BJ (cell line): ENCODE results near the gene RAD51B. TPM values are rescaled to one million over a fixed set of nuclear protein-coding genes. Genes with fewer than 3 reads are reported as not detected.

Experiments
- CTCF ChIA-PET: fragments of 350-600 bp; formaldehyde crosslinking; extraction: SDS; loops from one replicate; lab custom pipeline; 2021; ENCODE audit warnings: antibody characterized with exemption, inconsistent platforms; lab: Yijun Ruan, JAX
- POLR2A ChIA-PET: fragments of 300-600 bp; sonication (Branson Sonifier 250); formaldehyde crosslinking; extraction: SDS; loops from one replicate; lab custom pipeline; 2021; ENCODE audit warnings: antibody characterized with exemption; lab: Charles Lee
- DNase-seq: peaks from one replicate; pipeline ENCODE4 v3.0.0-alpha.2; 2011; ENCODE audit warnings: low read depth
- H3K27me3 ChIP-seq: 2 replicates; pipeline ENCODE4 v1.6.0; 2011; ENCODE audit warnings: low read length; ENCODE audit not compliant: control insufficient read depth, insufficient read depth
- H3K36me3 ChIP-seq: 2 replicates; pipeline ENCODE4 v1.5.1; 2011; ENCODE audit warnings: low read length; ENCODE audit not compliant: control insufficient read depth, insufficient read depth
- H3K4me3 ChIP-seq: 2 replicates; pipeline ENCODE4 v1.5.1; 2011; ENCODE audit warnings: low read depth, mild to moderate bottlenecking, control low read depth, low read length
- polyA plus RNA-seq: library from polyadenylated mRNA; depleted of rRNA; stranded (reverse); fragments of >200 nt; gene quantifications from 2 replicates; pipeline ENCODE4 v1.2.3, GENCODE V29; 2011
- TF ChIP-seq, protein P1 (sequence below): IDR thresholded peaks from 2 replicates; pipeline ENCODE4 v1.5.1; 2011; ENCODE audit warnings: low read depth, mild to moderate bottlenecking, control low read depth, inconsistent platforms, low read length, moderate library complexity; ENCODE audit not compliant: insufficient read depth

The RAD51B gene
- polyA plus RNA-seq, 1 experiment, result 5.6 TPM

DNA sequence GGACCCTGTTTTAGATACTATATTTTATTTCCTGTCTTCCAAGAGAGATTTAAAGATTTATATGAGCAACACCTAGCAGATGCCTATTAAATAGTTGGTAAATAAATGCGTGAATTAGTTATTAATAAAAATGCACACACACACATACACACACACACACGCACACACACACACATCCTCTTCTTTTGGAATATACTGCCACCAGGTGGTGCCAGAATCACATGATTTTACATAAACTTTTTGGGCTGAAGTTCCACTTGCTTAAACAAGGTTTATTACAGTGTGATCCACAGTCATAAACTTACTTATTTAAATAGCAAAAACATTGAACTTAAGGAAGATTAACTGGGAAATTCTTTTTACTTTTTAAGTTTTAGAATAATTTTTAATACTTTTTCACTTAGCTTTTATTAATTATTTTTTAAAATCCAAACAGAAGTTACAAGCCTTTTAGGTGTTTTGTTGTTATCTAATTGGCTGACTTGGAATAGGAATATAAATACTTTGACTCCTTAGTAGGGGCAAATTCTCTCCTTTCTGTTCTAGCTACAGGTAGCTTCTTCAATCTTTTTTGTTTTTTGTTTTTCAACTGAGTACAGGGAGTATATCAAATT lies 17.5 kb downstream of the RAD51B start:
- CTCF ChIA-PET, result interaction anchor here (0.6 to 2.8 kb wide), 13 partner anchors 11 to 1036 kb away, joined by 3 to 14 read pairs (median 3); no protein-coding TSS in a partner anchor

DNA sequence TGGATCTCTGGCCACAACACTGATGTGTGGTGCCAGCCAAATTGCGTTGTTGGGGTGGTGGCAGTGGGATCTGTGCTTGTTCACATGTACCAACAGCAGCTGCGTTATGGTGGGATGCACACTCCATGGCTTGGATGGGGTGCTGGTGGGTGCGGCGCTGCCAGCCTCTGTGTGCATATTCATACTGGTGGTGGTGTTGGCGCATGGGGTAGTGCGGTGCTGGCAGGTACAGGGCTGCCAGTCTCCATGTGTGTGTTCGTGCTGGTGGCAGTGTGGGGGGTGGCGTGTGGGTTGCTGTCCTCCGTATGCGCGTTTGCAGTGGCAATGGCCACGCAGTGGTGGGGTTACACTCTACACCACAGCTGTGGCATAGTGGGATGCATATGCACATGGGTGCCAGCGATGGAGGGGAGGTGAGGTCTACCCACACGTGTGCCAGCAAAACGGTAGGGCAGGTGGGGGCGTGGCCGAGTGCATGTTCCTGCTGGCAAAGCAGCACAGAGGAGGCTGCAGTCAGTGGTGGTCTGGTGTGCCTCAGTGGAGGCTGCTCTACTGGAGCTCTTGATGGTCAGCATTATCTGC lies 26.5 kb downstream of the RAD51B start:
- TF ChIP-seq, protein P1, sequence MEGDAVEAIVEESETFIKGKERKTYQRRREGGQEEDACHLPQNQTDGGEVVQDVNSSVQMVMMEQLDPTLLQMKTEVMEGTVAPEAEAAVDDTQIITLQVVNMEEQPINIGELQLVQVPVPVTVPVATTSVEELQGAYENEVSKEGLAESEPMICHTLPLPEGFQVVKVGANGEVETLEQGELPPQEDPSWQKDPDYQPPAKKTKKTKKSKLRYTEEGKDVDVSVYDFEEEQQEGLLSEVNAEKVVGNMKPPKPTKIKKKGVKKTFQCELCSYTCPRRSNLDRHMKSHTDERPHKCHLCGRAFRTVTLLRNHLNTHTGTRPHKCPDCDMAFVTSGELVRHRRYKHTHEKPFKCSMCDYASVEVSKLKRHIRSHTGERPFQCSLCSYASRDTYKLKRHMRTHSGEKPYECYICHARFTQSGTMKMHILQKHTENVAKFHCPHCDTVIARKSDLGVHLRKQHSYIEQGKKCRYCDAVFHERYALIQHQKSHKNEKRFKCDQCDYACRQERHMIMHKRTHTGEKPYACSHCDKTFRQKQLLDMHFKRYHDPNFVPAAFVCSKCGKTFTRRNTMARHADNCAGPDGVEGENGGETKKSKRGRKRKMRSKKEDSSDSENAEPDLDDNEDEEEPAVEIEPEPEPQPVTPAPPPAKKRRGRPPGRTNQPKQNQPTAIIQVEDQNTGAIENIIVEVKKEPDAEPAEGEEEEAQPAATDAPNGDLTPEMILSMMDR, result no peak
- no peaks in the 10 kb centered on the region for H3K27me3 ChIP-seq
- POLR2A ChIA-PET, result no interaction called here
- no peak for DNase-seq
- no peak overlapping the region for H3K4me3 ChIP-seq
- no peaks in the 10 kb centered on the region for H3K36me3 ChIP-seq
- CTCF ChIA-PET, result interaction anchor here (1.2 kb wide), 1 partner anchor 998 kb away, joined by 3 read pairs; no protein-coding TSS in a partner anchor

More for the DNA sequence above, 17.5 kb downstream of the RAD51B start:
- Histone ChIP-seq H3K36me3 (no peaks in the 10 kb centered on the region), H3K27me3 (no peaks in the 10 kb centered on the region), H3K4me3 (no peak overlapping the region)
- DNase-seq, result peak; percentile 29
- POLR2A ChIA-PET, result no interaction called here
- TF ChIP-seq, protein P1, result peak; percentile 55

DNA sequence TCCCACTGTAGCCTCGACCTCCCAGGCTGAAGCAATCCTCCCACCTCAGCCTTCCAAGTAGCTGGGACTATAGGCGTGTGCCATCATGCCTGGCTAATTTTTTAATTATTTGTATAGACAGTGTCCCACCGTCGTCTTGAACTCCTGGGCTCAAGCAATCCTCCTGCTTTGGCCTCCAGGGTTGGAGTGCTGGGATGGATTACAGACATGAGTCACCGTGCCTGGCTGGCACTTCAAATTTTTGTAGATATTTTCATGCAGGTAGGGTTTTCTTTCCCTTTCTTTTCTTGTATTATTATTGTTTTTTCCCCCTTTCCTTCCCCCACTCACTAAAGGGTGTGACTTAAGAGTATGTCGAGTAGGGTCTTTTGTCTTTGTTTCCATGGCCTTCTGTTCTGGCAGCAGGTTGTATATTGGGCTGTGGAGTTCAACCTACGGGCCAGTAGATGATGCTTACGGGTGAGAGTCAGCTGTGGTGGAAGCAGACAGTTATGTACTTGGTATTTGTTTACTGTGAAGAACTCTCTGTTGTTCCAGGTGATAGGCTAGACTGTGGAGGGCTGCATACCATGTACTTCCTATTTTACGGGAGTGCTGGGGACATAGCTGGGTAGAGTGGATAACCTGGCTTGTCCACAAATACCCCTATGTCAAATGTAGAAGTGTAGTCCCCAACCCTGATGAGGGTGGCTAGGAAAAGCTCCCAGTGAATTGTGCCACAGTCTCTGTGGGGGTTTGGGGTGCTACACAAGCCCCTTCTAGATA lies 30.7 kb downstream of the RAD51B start:
- TF ChIP-seq, protein P1, result no peak
- CTCF ChIA-PET, result interaction anchor here (1.0 to 4.2 kb wide), 3 partner anchors 12 to 993 kb away, joined by 3 to 14 read pairs (median 5); no protein-coding TSS in a partner anchor

DNA sequence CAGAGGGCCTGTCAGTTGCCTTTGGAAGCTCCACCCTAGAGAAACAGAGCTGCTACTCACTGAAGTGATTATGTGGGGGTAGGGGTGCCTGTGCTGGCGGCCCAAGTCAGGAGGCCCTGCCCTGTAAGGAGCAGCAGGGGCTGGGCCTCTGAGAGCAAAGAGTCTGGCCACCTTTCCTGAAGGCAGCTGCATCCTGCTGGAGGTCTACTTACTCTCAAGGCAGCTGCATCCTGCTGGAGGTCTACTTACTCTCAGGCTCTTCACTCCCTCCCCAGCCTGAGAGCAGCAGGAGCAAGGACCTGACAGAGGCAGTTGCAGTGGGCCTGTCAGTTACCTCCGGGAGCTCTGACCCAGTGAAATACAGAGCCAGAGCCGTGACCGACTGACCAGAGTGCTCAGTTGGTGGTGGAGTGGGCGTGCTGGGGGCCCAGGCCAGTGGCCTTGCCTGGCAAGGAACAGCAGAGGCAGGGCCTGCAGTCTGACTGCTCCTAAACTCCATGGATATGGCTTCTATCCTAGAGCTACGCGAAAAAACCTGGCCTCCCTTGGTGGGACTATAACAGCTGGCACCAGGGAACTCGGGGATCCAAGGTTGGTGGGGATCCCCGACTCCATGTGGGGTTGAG lies 32.3 kb downstream of the RAD51B start:
- TF ChIP-seq, protein P1, result no peak
- Histone ChIP-seq H3K36me3 (no peaks in the 10 kb centered on the region), H3K4me3 (no peak overlapping the region), H3K27me3 (no peaks in the 10 kb centered on the region)
- DNase-seq, result no peak
- POLR2A ChIA-PET, result no interaction called here
- CTCF ChIA-PET, result interaction anchor here (0.8 to 4.2 kb wide), 3 partner anchors 14 to 992 kb away, joined by 3 to 14 read pairs (median 4); no protein-coding TSS in a partner anchor

More for the DNA sequence above, 30.7 kb downstream of the RAD51B start:
- Histone ChIP-seq H3K27me3 (no peaks in the 10 kb centered on the region), H3K36me3 (no peaks in the 10 kb centered on the region), H3K4me3 (no peak overlapping the region)
- POLR2A ChIA-PET, result no interaction called here
- no peak for DNase-seq
